ENCODE measurements around the gene ARMH2. TPM values are rescaled to one million over a fixed set of nuclear protein-coding genes. Genes with fewer than 3 reads are reported as not detected.

Gene ARMH2
- total and polyA plus RNA-seq, 10 of the 15 experiments (the other 5 are each of a cell fraction or from before 2014, with no cell fraction given) = 0.18 to 0.46 TPM; not detected in 8

- TF ChIP-seq E4F1 (IDR thresholded peaks at IDR 0.05; ENCODE audit: borderline replicate concordance, partially characterized antibody) = peak; percentile 12
- no peak for TF ChIP-seq SMC3 (IDR thresholded peaks at IDR 0.05; ENCODE audit: borderline replicate concordance, low read length)
- TF ChIP-seq CBX3 (IDR thresholded peaks at IDR 0.05; ENCODE audit: borderline replicate concordance, low read depth) = no peak
- TF ChIP-seq CHD2 (IDR thresholded peaks at IDR 0.05; ENCODE audit: borderline replicate concordance, low read depth, low read length) = peak; percentile 63; the same call in 1 of the 2 replicates
Observed at GRCh38 chr6:24774696-24775519, 23.8 kb downstream of the ARMH2 start, which contains the start of gene GMNN (continued).

GRCh38 chr6:24768361-24768760 lies 30.4 kb downstream of the ARMH2 start:
- no peaks in the 10 kb centered on the region for H3K9me3 ChIP-seq (replicated peaks; ENCODE audit: control insufficient read depth, insufficient read depth, low read length)

More at GRCh38 chr6:24768361-24768760, 30.4 kb downstream of the ARMH2 start:
- no TSS peak for BruUV-seq (replicated peaks)
- Histone ChIP-seq H3K27ac (ENCODE audit: control insufficient read depth, insufficient read depth) (no peak overlapping the region), H3K4me2 (ENCODE audit: control insufficient read depth, insufficient read depth) (no peak overlapping the region), H3K27me3 (replicated peaks in 1 of 2; ENCODE audit: control insufficient read depth in 2 of 2, insufficient read depth in 2 of 2, low read length in 1 of 2) (no peaks in the 10 kb centered on the region), H2AFZ (ENCODE audit: control insufficient read depth, low read depth, low read length) (no peak overlapping the region), H3K4me3 (no peak overlapping the region), H3K79me2 (ENCODE audit: control insufficient read depth, insufficient read depth, low read length) (no peaks in the 10 kb centered on the region), H4K20me1 (ENCODE audit: control insufficient read depth, insufficient read depth) (no peaks in the 10 kb centered on the region), H3K9ac (ENCODE audit: control insufficient read depth, insufficient read depth, low read length) (no peak overlapping the region), H3K4me1 (ENCODE audit: control insufficient read depth, insufficient read depth, low read length) (no peaks in the 10 kb centered on the region), H3K36me3 (ENCODE audit: control insufficient read depth in 2 of 2, insufficient read depth in 2 of 2, low read length in 1 of 2) (no peaks in the 10 kb centered on the region)
- TF ChIP-seq SIX5 (IDR thresholded peaks at IDR 0.05; ENCODE audit: low read depth, low read length, severe bottlenecking) (no peak), PBX3 (IDR thresholded peaks at IDR 0.05; ENCODE audit: insufficient replicate concordance, low read depth, low read length) (no peak)
- 91% methylated on average over 5 of the region's 5 CpGs for WGBS (ENCODE audit: insufficient coverage, insufficient replicate concordance, low lambda C conversion rate, missing lambda C conversion rate)
- ChIA-PET RAD21 (ENCODE audit: unreplicated experiment) (interaction anchor here (1.4 kb wide), 1 partner anchor 274 kb away, joined by 3 read pairs; no protein-coding TSS in a partner anchor), POLR2A (interaction anchor here (0.6 kb wide), 1 partner anchor 61 kb away, joined by 3 read pairs; no protein-coding TSS in a partner anchor), SMC1A (ENCODE audit: uncharacterized antibody, unreplicated experiment) (interaction anchor here (1.0 to 3.5 kb wide), 3 partner anchors 64 to 245 kb away, joined by 3 to 16 read pairs (median 12); no protein-coding TSS in a partner anchor), CTCF (interaction anchor here (1.0 to 4.0 kb wide), 3 partner anchors 174 to 245 kb away, joined by 3 to 28 read pairs (median 4); no protein-coding TSS in a partner anchor)
- intact Hi-C loops (cut with micrococcal nuclease; ENCODE audit: unreplicated experiment) = loop anchor here (5.0 kb wide), 1 partner anchor 486 kb away; no protein-coding TSS in a partner anchor
- no peak for ATAC-seq
- no peak for FAIRE-seq
- in situ Hi-C loops (cut with MboI) = no loop called here
- DNase-seq (ENCODE audit: low read depth, low spot score) = no peak

Data from GM12878 (cell line).